CD4-positive, alpha-beta T cell (primary cell): Measurements from ENCODE around the gene MCTP2. TPM values are rescaled to one million over a fixed set of nuclear protein-coding genes. Genes with fewer than 3 reads are reported as not detected.

Experiments used
- ATAC-seq: fragments of 200-7000 bp; cut with Tn5 transposase; one replicate; pipeline ENCODE4 v1.10.0; 2022; ENCODE audit warnings: mild to moderate bottlenecking; ENCODE audit not compliant: poor library complexity
- CTCF ChIA-PET: fragments of 350-600 bp; sonication (Branson Sonifier 250); formaldehyde crosslinking; loops from one replicate; lab custom pipeline; 2021; ENCODE audit warnings: antibody characterized with exemption, inconsistent platforms; lab: Charles Lee
- POLR2A ChIA-PET: fragments of 350-600 bp; sonication (Branson Sonifier 250); formaldehyde crosslinking; loops from one replicate; lab custom pipeline; 2021; ENCODE audit warnings: antibody characterized with exemption, inconsistent platforms; lab: Charles Lee
- DNase-seq, 14 experiments: peaks; one replicate each; pipeline ENCODE4 v3.0.0-alpha.2; 2013 to 2020; ENCODE audit warnings: mixed read lengths in 2 of 14
- H3K27ac ChIP-seq, 2 donors: one replicate each; pipeline versions ENCODE4 v1.5.1 to v1.7.0; 2013; ENCODE audit warnings: low read length in 2 of 2, low read depth in 1 of 2, mild to moderate bottlenecking in 1 of 2
- H3K27me3 ChIP-seq, 2 experiments: 1 replicate in 1 of 2; 2 replicates in 1 of 2; pipeline versions ENCODE4 v1.6.1 to v1.7.0; 2013; ENCODE audit warnings: low read length in 2 of 2, control low read depth in 1 of 2, mild to moderate bottlenecking in 1 of 2, moderate library complexity in 1 of 2; ENCODE audit not compliant: insufficient read depth in 2 of 2, control insufficient read depth in 1 of 2
- H3K36me3 ChIP-seq: one replicate; pipeline ENCODE4 v1.6.1; 2013; ENCODE audit warnings: low read length, control low read depth; ENCODE audit not compliant: insufficient read depth
- H3K4me1 ChIP-seq: one replicate; pipeline ENCODE4 v1.6.1; 2013; ENCODE audit warnings: low read length, control low read depth; ENCODE audit not compliant: insufficient read depth
- H3K4me3 ChIP-seq: one replicate; pipeline ENCODE4 v1.5.1; 2013; ENCODE audit warnings: mild to moderate bottlenecking, low read length, moderate library complexity
- H3K9me3 ChIP-seq, 2 experiments: 1 replicate in 1 of 2; 2 replicates in 1 of 2; pipeline versions ENCODE4 v1.6.1 to v1.7.0; 2013; ENCODE audit warnings: low read length in 2 of 2, mild to moderate bottlenecking in 2 of 2, control low read depth in 1 of 2, moderate library complexity in 1 of 2; ENCODE audit not compliant: control insufficient read depth in 1 of 2, insufficient read depth in 1 of 2
- H3K27ac Mint-ChIP-seq: one replicate; pipeline ENCODE4 v1.8.0; 2020; ENCODE audit warnings: mixed read lengths
- H3K27me3 Mint-ChIP-seq: one replicate; pipeline ENCODE4 v1.8.0; 2021; ENCODE audit warnings: mixed read lengths
- H3K36me3 Mint-ChIP-seq: one replicate; pipeline ENCODE4 v1.8.0; 2021; ENCODE audit warnings: low read depth, mixed read lengths
- H3K4me1 Mint-ChIP-seq: one replicate; pipeline ENCODE4 v1.8.0; 2021; ENCODE audit warnings: low read depth, mixed read lengths
- H3K4me3 Mint-ChIP-seq: one replicate; pipeline ENCODE4 v1.8.0; 2020; ENCODE audit warnings: mild to moderate bottlenecking, mixed read lengths
- H3K9me3 Mint-ChIP-seq: one replicate; pipeline ENCODE4 v1.8.0; 2020; ENCODE audit warnings: mixed read lengths
- intact Hi-C, 2 experiments: fragments of 100-400 bp; cut with DNase I in 1 of 2; cut with micrococcal nuclease in 1 of 2; formaldehyde crosslinking; loops; one replicate each; pipeline versions ENCODE4 v1.15.1 to v1.9.0; 2023 to 2025; cut with DNase I, micrococcal nuclease
- total RNA-seq, 174 experiments: library from RNA in 2 of 174; stranded (reverse) in 2 of 174; gene quantifications; one replicate each; pipeline ENCODE4 v1.2.3 and lab custom pipeline; 2021 to 2026
- TF ChIP-seq, protein P1 (sequence below): fragments of 200-600 bp; IDR thresholded peaks from one replicate; pipeline ENCODE4 v1.8.0; 2022; ENCODE audit warnings: antibody characterized with exemption, mild to moderate bottlenecking

MCTP2 gene
- total RNA-seq, 2 experiments from 2014 or later, result 8.0 to 10.8 TPM

DNA sequence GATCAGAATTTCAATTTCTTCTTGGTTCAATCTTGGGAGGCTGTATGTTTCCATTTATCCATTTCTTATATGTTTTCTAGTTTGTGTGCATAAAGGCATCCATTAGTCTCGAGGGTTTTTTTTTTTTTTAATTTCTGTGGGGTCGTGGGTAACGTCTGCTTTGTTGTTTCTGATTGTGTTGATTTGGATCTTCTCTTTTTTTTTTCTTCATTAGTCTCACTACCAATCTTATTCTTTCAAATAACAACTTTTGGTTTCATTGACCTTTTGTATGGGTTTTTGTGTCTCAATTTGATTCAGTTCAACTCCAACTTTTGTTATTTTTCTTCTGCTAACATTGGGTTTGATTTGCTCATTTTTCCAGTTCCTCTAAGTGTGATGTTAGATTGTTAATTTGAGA, 48.9 kb downstream of the MCTP2 start:
- Histone ChIP-seq H3K36me3 (no peaks in the 10 kb centered on the region), H3K27me3 (no peaks in the 10 kb centered on the region), H3K27ac (no peak overlapping the region), H3K4me1 (no peaks in the 10 kb centered on the region), H3K9me3 (peaks cover 0 to 9% of the 10 kb centered on the region in 2 experiments), H3K4me3 (no peak overlapping the region)
- Mint-ChIP-seq H3K4me1 (no peaks in the 10 kb centered on the region), H3K27me3 (no peaks in the 10 kb centered on the region), H3K4me3 (no peak overlapping the region), H3K9me3 (peaks cover 9% of the 10 kb centered on the region), H3K36me3 (peaks cover 33% of the 10 kb centered on the region), H3K27ac (no peak overlapping the region)
- intact Hi-C loops, result no loop called here
- TF ChIP-seq, protein P1, sequence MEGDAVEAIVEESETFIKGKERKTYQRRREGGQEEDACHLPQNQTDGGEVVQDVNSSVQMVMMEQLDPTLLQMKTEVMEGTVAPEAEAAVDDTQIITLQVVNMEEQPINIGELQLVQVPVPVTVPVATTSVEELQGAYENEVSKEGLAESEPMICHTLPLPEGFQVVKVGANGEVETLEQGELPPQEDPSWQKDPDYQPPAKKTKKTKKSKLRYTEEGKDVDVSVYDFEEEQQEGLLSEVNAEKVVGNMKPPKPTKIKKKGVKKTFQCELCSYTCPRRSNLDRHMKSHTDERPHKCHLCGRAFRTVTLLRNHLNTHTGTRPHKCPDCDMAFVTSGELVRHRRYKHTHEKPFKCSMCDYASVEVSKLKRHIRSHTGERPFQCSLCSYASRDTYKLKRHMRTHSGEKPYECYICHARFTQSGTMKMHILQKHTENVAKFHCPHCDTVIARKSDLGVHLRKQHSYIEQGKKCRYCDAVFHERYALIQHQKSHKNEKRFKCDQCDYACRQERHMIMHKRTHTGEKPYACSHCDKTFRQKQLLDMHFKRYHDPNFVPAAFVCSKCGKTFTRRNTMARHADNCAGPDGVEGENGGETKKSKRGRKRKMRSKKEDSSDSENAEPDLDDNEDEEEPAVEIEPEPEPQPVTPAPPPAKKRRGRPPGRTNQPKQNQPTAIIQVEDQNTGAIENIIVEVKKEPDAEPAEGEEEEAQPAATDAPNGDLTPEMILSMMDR, result no peak
- no peak for ATAC-seq
- POLR2A ChIA-PET, result interaction anchor here (0.7 kb wide), 1 partner anchor 1189 kb away, joined by 3 read pairs; no protein-coding TSS in a partner anchor
- no peak for DNase-seq
- CTCF ChIA-PET, result no interaction called here

DNA sequence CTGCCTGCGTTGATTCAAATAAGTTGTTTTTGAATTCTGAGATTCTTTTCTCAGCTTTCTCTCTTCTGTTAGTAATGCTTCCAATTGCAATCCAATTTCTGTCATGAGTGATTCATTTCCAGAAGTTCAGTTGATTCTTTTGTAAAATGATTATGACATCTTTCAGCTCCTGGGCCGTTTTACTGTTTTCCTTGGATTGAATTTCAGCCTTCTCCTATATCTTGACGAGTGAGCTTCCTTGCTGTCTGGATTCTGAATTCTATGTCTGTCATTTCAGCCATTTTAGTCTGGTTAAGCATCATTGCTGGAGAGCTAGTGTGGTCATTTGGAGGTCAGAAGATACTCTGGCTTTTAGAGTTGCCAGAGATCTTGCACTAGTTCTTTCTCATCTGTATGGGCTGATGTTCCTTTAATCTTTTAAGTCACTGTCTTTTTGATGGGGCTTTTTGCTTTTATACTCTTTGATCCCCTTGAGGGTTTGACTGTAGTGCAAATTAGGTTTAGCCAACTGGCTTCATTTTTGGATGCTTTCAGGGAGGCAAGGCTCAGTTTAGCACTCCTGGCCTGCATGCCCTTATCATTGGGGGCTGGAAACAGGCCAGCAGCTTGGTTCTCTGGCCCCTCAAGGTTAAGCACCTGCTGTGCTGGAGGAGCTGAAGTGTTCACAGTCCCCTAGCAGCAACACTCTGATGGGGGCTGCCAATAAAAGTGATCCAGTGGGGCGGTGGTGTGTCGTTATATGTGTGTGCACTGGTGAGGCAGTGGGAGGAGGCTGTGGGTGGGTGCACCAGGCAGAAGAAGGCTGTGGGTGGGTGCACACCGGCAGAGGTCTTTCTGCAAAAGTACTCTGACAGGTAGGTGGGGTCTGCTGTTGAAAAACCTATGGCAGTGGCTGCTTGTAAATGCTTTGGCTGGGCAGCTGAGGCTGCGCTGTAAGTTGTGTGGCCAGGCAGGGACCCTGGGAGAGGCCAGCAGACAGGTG, 51.2 kb downstream of the MCTP2 start:
- Mint-ChIP-seq H3K27me3 (no peaks in the 10 kb centered on the region), H3K27ac (no peak overlapping the region), H3K4me3 (no peak overlapping the region), H3K36me3 (peaks cover 33% of the 10 kb centered on the region), H3K4me1 (peaks cover 9% of the 10 kb centered on the region), H3K9me3 (peaks cover 9% of the 10 kb centered on the region)
- Histone ChIP-seq H3K9me3 (peaks cover 0 to 9% of the 10 kb centered on the region in 2 experiments), H3K4me1 (peaks cover 1% of the 10 kb centered on the region), H3K4me3 (no peak overlapping the region), H3K36me3 (no peaks in the 10 kb centered on the region), H3K27ac (no peak overlapping the region), H3K27me3 (no peaks in the 10 kb centered on the region)
- ChIA-PET CTCF (no interaction called here), POLR2A (no interaction called here)
- intact Hi-C loops, result no loop called here
- TF ChIP-seq, protein P1, result no peak
- ATAC-seq (no peak), DNase-seq (no peak)

DNA sequence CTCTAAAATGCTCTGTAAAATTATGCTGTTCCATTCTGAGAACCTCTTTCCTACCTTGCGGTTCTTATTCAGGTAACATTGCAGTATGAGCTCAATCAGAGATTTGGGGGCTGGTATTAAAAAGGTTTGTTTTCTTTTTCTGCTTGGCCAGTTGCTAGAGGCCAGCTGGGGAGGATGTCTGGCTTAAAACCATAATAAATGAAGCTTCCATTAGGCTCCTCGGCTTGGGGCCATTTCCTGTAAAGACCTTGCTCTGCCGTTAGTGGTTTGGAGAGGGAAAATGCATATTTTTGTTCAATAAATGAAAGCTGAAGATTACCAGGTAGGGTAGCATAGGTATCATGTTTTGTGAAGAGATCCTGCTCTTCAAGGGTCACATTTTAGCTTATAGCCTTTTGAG, 55.2 kb downstream of the MCTP2 start:
- no peaks in the 10 kb centered on the region for H3K27me3 ChIP-seq
- H3K4me1 ChIP-seq, result peaks cover 10% of the 10 kb centered on the region
- Mint-ChIP-seq H3K27ac (no peak overlapping the region), H3K9me3 (no peaks in the 10 kb centered on the region), H3K27me3 (no peaks in the 10 kb centered on the region), H3K36me3 (peaks cover 8% of the 10 kb centered on the region), H3K4me3 (no peak overlapping the region), H3K4me1 (peaks cover 16% of the 10 kb centered on the region)
- ATAC-seq (no peak), DNase-seq (no peak)
- TF ChIP-seq, protein P1, result no peak
- peaks cover 0 to 4% of the 10 kb centered on the region in 2 experiments for H3K9me3 ChIP-seq
- no peak overlapping the region for H3K27ac ChIP-seq
- no peaks in the 10 kb centered on the region for H3K36me3 ChIP-seq
- ChIA-PET POLR2A (interaction anchor here (0.7 to 3.2 kb wide), 2 partner anchors 11 to 56 kb away, joined by 3 to 23 read pairs; partner anchors contain the start of gene MCTP2), CTCF (interaction anchor here (0.7 kb wide), 1 partner anchor 38 kb away, joined by 3 read pairs; no protein-coding TSS in a partner anchor)
- H3K4me3 ChIP-seq, result no peak overlapping the region
- intact Hi-C loops, result no loop called here
